ENCODE results near the gene PLA2G2C.

DNA sequence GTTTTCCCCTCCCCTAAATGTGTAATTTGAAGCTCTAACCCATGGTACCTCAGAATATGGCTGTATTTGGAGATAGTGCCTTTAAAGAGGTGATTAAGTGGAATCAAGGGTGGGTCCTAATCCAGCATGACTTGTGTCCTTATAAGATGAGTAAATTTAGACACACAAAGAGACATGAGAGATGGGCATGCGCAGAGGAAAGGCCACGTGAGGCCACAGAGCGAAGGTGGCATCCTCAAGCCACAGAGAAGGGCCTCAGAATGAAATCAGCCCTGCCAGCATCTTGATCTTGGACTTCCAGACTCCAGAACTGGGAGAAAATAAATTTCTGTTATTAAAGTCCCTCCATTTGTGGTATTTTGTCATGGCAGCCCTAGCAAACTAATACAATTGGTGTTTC is 50.1 kb downstream of the PLA2G2C start:
- TF ChIP-seq, protein P1, sequence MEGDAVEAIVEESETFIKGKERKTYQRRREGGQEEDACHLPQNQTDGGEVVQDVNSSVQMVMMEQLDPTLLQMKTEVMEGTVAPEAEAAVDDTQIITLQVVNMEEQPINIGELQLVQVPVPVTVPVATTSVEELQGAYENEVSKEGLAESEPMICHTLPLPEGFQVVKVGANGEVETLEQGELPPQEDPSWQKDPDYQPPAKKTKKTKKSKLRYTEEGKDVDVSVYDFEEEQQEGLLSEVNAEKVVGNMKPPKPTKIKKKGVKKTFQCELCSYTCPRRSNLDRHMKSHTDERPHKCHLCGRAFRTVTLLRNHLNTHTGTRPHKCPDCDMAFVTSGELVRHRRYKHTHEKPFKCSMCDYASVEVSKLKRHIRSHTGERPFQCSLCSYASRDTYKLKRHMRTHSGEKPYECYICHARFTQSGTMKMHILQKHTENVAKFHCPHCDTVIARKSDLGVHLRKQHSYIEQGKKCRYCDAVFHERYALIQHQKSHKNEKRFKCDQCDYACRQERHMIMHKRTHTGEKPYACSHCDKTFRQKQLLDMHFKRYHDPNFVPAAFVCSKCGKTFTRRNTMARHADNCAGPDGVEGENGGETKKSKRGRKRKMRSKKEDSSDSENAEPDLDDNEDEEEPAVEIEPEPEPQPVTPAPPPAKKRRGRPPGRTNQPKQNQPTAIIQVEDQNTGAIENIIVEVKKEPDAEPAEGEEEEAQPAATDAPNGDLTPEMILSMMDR (conservative IDR thresholded peaks at IDR 0.05; ENCODE audit: low read depth in 2 of 2), result no peak
- TF ChIP-seq CREB1 (CRISPR knock-in tag; IDR thresholded peaks at IDR 0.05; ENCODE audit: low read depth) (no peak), JUNB (IDR thresholded peaks at IDR 0.05; ENCODE audit: unreplicated experiment) (no peak)
